GM18867 (cell line): ENCODE measurements around the gene LMAN1L.

Source experiments
- ATAC-seq: cut with Tn5 transposase; IDR thresholded peaks from one replicate; pipeline ENCODE4 v1.9.1; 2021; ENCODE audit warnings: mild to moderate bottlenecking, moderate library complexity; ENCODE audit not compliant: unreplicated experiment

The LMAN1L gene

GRCh38 chr15:74793135-74794028 lies 19.3 kb upstream of the LMAN1L start:
- no peak for ATAC-seq

GRCh38 chr15:74794248-74794969 lies 18.2 kb upstream of the LMAN1L start:
- ATAC-seq: no peak

- ATAC-seq: no peak
These were observed 17.7 kb upstream of the LMAN1L start for GRCh38 chr15:74794970-74795349.

GRCh38 chr15:74795966-74796625 lies 16.5 kb upstream of the LMAN1L start:
- ATAC-seq: no peak

- ATAC-seq: no peak
These were observed 14.0 kb upstream of the LMAN1L start for GRCh38 chr15:74798388-74799254.

GRCh38 chr15:74799255-74799855 lies 13.3 kb upstream of the LMAN1L start:
- ATAC-seq: no peak

- peak; percentile 57 for ATAC-seq
These were observed 12.6 kb upstream of the LMAN1L start for GRCh38 chr15:74799856-74800558.

- ATAC-seq: no peak
These were observed 12.0 kb upstream of the LMAN1L start for GRCh38 chr15:74800559-74801094.

- no peak for ATAC-seq
These were observed 11.2 kb upstream of the LMAN1L start for GRCh38 chr15:74801311-74801997.

GRCh38 chr15:74802290-74802689 lies 10.3 kb upstream of the LMAN1L start:
- no peak for ATAC-seq

GRCh38 chr15:74802862-74803447 lies 9.7 kb upstream of the LMAN1L start:
- ATAC-seq: no peak

- no peak for ATAC-seq
These were observed 7.7 kb upstream of the LMAN1L start for GRCh38 chr15:74804935-74805334.

GRCh38 chr15:74807282-74807681 lies 5.4 kb upstream of the LMAN1L start:
- no peak for ATAC-seq

- no peak for ATAC-seq
These were observed 4.4 kb upstream of the LMAN1L start for GRCh38 chr15:74808078-74808839.

- no peak for ATAC-seq
These were observed 3.8 kb upstream of the LMAN1L start for GRCh38 chr15:74808840-74809229.

- ATAC-seq: no peak
These were observed 3.4 kb upstream of the LMAN1L start for GRCh38 chr15:74809242-74809641.

GRCh38 chr15:74809956-74810355 lies 2.7 kb upstream of the LMAN1L start:
- no peak for ATAC-seq
